Stimulated activated naive CD8-positive, alpha-beta T cell treated with anti-CD3 and anti-CD28 coated beads, Interleukin-15, Interleukin-2, amounts not matched to agents 100 U/mL and 50 U/mL, for 24 hours (primary cell): Measurements from ENCODE around the gene SCNN1G.

Experiments used
- ATAC-seq: fragments of 150-1000 bp; cut with Tn5 transposase; one replicate; pipeline ENCODE4 v1.10.0; 2021
- DNase-seq: peaks from one replicate; pipeline ENCODE4 v3.0.0; 2021

The SCNN1G gene

GRCh38 chr16:23152386-23153178 is 30.0 kb upstream of the SCNN1G start:
- DNase-seq, result no peak
- ATAC-seq, result no peak

- ATAC-seq (peak; percentile 63), DNase-seq (no peak)
Observed at GRCh38 chr16:23155445-23156049, 27.0 kb upstream of the SCNN1G start.

DNA sequence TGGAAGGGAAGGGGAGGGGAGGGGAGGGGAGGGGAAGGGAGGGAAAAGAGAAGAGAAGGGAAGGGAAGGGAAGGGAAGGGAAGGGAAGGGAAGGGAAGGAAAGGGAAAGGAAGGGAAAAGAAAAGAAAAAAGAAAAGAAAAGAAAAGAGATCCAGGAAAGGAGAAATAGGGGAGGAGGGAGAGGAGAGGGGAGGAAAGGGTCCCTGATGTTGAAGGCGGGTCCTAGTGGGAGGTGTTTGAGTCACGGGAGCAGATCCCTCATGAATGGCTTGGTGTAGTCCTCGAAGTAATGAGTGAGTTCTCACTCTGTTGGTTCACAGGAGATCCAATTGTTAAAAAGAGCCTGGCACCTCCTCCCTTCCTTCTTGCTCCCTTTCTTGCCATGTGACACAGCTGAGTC is 26.4 kb upstream of the SCNN1G start:
- ATAC-seq, result no peak
- no peak for DNase-seq

DNA sequence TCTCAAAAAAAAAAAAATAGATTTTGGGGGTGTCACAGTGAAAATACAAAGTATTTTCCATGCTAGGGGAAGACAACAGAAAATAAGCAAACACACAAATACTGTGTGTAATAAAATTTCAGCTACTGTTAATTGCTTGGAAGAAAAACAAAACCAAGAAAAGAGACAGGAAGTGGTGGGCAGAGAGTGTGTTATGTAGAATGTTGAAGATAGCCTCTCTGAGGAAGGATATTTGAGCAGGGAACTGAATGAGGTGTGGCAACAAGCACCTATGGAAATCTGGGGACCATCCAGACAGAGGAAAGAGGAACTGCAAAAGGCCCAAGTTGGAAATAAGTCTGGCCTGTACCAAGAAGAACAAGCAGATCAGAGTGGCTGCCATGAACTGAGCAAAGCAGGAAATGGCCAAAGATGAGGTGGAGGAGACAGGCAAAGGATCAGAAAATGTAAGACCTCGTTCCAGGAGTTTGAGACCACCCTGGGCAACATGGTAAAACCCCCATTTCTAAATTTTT is 25.5 kb upstream of the SCNN1G start:
- DNase-seq (no peak), ATAC-seq (no peak)

DNA sequence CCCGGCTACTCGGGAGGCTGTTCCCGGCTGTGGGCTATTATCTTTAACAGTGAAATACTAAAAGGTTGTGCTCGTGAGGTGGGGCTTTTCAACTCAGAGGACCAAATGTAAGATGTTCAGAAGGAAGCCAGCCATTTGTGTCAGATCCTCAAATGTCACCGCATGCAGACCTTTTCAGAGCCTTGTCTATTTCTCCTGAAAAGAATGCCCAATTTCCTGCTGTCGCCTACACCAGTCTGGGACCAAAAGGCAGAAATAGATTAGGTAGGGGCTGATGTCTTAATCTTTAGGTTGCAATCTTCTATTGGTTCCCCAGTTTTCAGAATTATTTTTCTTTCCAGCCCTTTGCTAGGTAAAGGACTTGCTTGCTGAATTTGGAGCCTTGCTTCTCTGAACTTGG is 24.4 kb upstream of the SCNN1G start:
- no peak for DNase-seq
- ATAC-seq, result no peak

- DNase-seq (no peak), ATAC-seq (no peak)
Observed at GRCh38 chr16:23160082-23160481, 22.5 kb upstream of the SCNN1G start.

- ATAC-seq, result no peak
- no peak for DNase-seq
Observed at GRCh38 chr16:23160574-23160973, 22.0 kb upstream of the SCNN1G start.

GRCh38 chr16:23163921-23164320 is 18.6 kb upstream of the SCNN1G start:
- DNase-seq, result no peak
- no peak for ATAC-seq

DNA sequence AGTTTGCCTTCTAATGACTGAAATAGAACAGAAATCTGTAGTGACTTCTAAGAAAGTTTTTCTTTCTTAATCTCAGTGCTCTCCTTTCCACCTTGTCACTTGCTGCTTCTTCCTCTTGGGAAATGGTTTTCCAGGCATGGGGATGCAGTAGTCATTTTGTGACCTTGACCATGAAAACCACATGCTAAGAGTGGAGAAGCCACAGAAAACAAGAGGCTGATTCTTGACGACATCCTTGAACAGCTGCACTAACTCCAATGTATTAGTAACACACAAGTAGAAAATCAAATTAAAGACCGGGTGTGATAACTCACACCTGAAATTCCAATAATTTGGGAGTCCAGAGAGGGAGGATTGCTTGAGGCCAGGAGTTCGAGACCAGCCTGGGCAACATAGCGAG is 17.8 kb upstream of the SCNN1G start:
- no peak for DNase-seq
- ATAC-seq, result no peak

DNA sequence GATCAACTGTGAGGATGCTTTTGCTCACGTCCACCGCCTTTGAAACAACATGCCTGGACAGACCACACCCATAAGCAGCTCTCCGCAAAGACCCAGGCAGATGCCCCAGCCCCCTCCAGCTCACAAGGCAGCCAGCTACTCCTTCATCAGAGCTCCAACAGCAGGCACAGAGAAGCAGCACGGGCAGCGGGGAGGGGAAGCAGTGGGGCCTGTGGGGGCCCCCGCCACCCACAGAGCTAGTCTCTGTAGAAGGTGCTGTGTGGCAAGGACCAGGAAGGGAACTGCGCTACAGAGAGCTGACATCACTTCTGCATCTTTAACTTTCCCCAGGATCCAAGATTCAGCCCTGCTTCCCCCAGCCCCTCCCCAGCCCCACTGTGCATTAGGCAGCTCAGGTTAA is 10.0 kb upstream of the SCNN1G start:
- ATAC-seq, result no peak
- no peak for DNase-seq

GRCh38 chr16:23172994-23173393 is 9.6 kb upstream of the SCNN1G start:
- no peak for ATAC-seq

DNA sequence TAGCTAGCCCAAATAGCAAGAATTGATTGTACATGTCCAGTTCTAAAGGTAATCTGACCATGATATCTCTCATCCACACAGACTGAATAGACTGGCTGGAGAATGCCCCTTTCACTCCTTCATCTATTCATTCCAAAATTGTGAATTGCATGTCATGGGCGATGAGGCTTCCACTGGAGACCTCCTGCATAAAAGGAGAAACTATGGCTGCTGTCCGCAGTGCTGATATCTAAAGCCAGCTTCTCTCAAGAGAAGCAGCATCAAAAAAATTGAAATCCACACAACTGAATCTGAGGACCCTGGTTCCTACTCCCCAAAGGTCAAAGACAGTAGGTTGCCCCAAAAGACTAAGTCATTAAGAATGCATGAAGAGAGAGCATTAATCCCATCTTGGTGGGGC is 7.9 kb upstream of the SCNN1G start:
- ATAC-seq (no peak), DNase-seq (no peak)

More at GRCh38 chr16:23172994-23173393, 9.6 kb upstream of the SCNN1G start:
- no peak for DNase-seq

DNA sequence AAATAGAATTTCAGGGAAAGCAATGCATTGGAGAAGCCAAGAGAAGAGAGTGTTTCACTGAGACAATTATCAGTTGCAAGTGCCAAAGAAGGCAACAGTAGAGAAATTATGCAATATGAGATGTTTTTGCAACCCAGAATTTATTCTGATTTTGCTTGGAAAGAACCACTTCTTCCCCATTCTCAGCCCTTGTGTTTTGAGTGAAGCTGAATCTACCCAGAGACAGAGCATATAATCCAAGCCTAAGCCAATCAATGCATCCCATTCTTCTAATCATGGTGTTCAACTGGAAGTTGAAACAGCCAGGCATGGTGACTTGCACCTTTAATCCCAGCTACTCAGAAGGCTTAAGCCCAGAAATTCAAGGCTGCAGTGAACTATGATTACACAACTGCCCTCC is 6.9 kb upstream of the SCNN1G start:
- ATAC-seq (no peak), DNase-seq (no peak)

DNA sequence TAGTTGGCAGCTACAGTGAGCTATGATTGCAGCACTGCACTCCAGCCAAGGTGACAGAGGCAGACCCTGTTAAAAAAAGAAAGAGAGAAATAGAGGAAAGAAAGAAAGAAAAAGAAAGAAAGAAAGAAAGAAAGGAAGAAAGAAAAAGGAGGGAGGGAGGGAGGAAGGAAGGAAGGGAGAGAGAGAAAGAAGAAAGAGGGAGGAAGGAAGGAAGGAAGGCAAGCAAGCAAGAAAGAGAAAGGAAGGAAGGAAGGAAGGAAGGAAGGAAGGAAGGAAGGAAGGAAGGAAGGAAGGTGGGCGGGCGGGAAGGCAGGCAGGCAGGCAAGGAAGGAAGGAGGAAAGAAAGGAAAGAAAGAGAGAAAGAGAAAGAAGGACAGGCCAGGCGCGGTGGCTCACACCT is 1.0 kb upstream of the SCNN1G start:
- DNase-seq (no peak), ATAC-seq (no peak)

DNA sequence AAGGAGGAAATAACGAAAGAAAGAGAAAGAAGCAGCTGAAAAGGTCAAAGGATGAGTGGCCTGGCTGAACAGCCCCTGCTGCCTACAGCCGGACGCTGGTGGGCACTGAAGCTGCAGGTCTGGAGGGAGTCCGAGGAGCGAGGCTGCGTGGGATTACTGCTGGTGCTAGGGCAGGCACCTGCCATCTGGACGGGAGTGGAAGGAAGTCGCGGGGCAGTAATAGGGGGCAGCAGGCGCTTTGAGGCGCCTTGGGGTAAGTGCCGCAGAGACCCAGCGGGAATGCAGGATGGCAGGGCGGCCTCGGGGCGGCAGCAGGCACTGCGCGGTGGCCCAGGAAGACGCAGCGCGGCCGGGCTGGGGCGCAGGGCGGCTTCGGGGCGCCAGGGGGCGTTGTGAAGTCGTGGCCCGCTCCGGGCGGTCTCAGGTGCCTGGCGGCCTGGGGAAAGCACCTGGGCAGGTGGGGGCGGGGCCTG is 303 bp upstream of the SCNN1G start:
- DNase-seq, result peak; percentile 82
- ATAC-seq, result peak; percentile 96

GRCh38 chr16:23183543-23183862 is 958 bp downstream of the SCNN1G start:
- no peak for ATAC-seq
- DNase-seq, result no peak

DNA sequence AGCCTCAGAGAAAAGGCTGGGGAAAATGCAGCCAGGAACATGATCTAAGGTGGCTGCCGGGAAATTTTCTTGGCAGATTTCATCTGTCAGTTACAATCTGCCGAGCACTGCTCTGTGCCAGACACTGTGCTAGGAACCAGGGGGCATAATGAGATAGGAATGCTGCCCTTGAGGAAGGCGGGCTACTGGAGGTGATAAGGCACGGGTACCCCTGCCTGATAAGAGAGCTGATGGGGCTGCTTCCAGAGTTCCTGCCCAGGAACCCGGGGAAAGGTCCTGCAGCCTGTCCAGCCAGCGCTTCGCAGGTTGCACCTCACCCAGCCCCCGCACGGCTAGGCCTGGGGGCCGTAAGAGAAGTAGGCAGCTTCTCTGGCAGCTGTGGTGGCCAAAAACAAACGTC is 3.1 kb downstream of the SCNN1G start:
- no peak for ATAC-seq
- DNase-seq, result no peak

GRCh38 chr16:23186171-23186570 is 3.6 kb downstream of the SCNN1G start:
- ATAC-seq (no peak), DNase-seq (no peak)

DNA sequence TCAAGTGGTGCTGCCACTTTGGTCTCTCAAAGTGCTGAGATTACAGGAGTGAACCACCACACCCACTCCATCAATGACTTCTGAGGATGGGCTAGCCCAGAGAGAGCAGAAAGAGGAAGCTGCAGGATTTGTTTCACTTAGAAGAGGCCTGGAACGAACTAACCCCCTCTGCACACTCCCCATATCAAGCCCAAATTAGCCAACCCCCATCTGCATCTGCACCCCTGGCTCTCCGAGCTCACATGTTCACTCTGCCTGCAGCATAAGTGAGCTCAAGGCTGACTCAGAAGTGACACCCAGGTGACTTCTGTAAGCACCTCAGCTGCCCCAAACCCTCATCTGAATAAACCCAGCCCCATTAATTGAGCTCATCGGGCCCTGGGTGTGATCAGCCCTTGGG is 4.8 kb downstream of the SCNN1G start:
- DNase-seq (no peak), ATAC-seq (no peak)

DNA sequence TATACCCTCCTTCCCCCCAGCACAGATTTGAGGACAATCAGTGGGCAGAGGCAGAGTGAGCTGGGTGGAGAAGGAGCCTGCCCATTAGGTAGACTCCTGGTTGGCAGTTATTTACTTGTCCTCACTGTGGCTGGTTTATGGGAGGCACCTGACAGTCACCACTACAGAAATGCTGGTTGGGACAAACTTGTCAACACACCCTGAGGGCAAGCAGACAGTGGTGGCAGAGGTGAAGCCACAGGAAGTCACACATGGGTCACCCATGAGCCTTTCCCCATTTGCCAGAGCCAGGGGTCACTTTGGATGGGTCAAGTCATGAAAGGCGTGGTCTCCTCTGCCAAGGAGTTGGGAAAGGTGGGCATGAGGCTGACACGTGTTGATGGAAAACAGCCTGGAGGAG is 6.4 kb downstream of the SCNN1G start:
- DNase-seq (no peak), ATAC-seq (no peak)

- no peak for ATAC-seq
- DNase-seq, result no peak
Observed at GRCh38 chr16:23194497-23195221, 12.1 kb downstream of the SCNN1G start.

- ATAC-seq (no peak), DNase-seq (no peak)
Observed at GRCh38 chr16:23195366-23195978, 12.9 kb downstream of the SCNN1G start.

DNA sequence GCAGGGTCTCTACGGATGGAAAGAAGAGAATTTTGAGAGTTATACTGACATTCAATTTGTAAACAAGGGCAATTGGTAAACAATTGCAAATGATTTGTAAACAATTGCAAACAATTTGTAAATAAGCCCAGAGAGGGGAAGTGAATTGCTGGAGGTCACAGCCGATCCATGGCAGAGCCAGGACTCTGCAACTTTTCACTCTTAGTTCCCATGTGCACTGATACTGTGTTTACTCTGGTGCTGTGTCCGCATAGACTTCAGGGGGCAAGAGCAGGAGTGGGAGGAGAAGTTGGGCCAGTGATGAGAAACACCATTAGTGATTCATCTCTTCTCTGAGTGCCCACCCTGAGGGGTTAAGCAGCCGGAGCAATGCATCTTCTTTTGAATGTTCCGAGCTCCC is 14.0 kb downstream of the SCNN1G start:
- DNase-seq (no peak), ATAC-seq (no peak)
